ENCODE results near the gene CMSS1.
A peak's percentile ranks its signal among the peaks of the same experiment; 100 is the strongest.

Gene CMSS1

DNA sequence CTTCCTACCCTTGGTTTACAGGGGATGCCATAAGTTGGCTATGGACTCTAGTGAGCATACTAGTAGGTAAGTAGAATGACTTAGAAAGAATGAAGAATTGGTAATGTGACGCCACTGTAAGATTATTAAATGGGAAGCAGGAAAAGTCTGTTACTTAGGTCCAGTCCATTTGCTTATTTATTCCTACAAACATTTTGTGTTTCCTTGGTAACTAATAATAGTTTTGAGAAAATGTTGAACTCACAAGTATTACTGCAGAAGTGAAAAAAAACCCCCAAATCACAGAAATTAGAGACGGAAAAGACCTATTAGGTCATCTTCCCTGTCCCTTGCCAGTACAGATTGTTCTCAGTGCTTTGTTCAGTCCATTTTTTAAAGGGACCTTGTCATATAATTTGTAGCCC lies 63.5 kb downstream of the CMSS1 start:
- DNase-seq (ENCODE audit: low spot score in 2 of 2) (no peak), ATAC-seq (ENCODE audit: low read depth) (no peak)
- H3K4me3 Mint-ChIP-seq: no peak overlapping the region
- no peak overlapping the region for H3K27ac Mint-ChIP-seq
- no peaks in the 10 kb centered on the region for H3K9me3 Mint-ChIP-seq
- peaks cover 3% of the 10 kb centered on the region for H3K36me3 Mint-ChIP-seq
- no peaks in the 10 kb centered on the region for H3K27me3 Mint-ChIP-seq
- H3K4me1 Mint-ChIP-seq: peaks cover 10% of the 10 kb centered on the region

DNA sequence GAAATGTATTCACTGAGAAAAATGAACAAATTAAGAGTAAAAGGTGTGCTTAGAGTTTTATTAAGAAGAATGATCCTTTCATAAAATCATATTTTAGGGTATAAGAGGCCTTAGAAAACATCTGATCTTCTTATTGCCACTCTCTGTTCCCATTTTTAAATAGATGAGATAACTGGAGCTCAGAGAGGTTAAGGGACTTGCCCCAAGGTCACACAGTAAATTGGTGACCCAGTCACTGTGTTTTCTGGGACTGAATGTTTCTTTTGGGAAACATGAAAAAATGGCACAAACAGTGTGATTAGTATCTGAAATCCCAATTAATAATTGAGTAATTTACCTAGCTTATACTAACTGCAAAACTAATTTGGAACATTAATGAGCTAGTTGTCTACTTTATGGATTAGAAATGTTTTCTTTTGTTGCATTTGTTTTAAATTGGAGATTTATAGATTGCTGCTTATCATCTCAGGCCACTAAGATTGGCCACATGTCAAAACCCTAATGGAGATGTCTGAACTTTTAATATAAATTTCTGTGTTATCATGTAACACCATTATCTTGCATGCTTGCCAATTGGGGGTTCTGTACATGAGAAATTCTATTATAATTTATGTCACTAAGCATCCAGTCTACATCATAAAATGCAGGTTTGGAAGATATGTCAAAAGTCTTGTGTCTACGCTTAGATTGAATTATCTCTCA lies 64.9 kb downstream of the CMSS1 start:
- peaks cover 5% of the 10 kb centered on the region for H3K4me1 Mint-ChIP-seq

DNA sequence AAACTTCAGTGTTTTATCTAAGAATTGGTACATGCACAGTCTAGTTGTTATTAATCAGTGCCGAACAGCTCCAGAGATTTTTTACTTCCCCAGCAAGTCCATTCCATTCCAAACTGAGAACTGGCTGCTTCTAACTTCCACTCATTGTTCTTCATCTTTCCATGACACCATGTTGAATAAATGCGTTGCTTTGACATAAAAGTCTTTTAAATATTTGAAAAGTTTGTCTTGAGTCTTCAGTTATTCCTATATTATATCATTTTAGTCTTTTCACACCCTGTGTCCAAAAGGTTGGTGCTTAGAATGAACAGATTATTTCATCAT lies 65.4 kb downstream of the CMSS1 start:
- Mint-ChIP-seq H3K4me1 (peaks cover 4% of the 10 kb centered on the region), H3K36me3 (peaks cover 4% of the 10 kb centered on the region), H3K27me3 (no peaks in the 10 kb centered on the region), H3K9me3 (no peaks in the 10 kb centered on the region), H3K4me3 (no peak overlapping the region), H3K27ac (no peak overlapping the region)
- no peak for ATAC-seq (ENCODE audit: low read depth)
- no peak for DNase-seq (ENCODE audit: low spot score in 2 of 2)

More for the DNA sequence above, 64.9 kb downstream of the CMSS1 start:
- Mint-ChIP-seq H3K36me3 (peaks cover 4% of the 10 kb centered on the region), H3K9me3 (no peaks in the 10 kb centered on the region), H3K27ac (no peak overlapping the region), H3K27me3 (no peaks in the 10 kb centered on the region), H3K4me3 (no peak overlapping the region)
- ATAC-seq (ENCODE audit: low read depth) (no peak), DNase-seq (ENCODE audit: low spot score in 2 of 2) (no peak)

DNA sequence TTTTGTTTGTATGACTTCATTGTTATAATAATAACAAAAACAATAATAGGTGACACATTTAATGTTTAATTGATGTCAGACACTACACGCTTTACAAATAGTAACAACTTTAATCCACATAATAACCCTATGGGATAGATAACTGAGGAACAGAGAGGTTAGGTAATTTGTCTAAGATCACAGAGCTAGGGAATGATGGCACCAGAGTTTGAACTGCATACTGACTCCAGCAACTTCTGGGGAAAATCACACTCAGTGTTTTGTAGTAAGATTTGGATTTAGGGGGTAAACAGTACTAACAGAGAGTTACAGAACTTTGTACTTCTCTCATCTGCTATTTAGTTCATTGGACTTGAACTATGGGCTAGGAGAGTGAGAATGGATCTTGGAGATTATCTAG lies 66.0 kb downstream of the CMSS1 start:
- H3K9me3 Mint-ChIP-seq: no peaks in the 10 kb centered on the region
- H3K36me3 Mint-ChIP-seq: peaks cover 4% of the 10 kb centered on the region
- H3K4me1 Mint-ChIP-seq: peaks cover 2% of the 10 kb centered on the region
- H3K27ac Mint-ChIP-seq: no peak overlapping the region
- DNase-seq (ENCODE audit: low spot score in 2 of 2) (no peak), ATAC-seq (ENCODE audit: low read depth) (no peak)
- no peak overlapping the region for H3K4me3 Mint-ChIP-seq
- H3K27me3 Mint-ChIP-seq: no peaks in the 10 kb centered on the region

DNA sequence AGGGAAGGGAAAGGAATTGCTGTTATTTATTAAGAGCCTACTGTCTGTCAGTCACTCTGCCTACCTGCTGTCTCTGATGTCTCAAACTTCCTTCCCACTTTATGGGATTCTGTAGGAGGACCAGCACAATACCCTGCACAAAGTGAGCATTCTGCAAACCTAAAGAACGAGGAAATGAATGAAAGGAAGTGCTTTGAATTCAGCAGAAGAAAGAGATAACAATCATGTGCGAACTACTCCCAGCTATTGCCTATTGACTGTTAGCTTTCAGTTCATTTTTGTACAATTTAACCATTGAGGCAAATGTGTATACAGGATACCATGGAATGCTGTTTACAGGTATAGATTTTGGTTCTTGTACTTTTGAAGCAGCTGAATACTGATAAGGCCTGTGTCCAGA lies 66.8 kb downstream of the CMSS1 start:
- ATAC-seq (ENCODE audit: low read depth): no peak
- no peak for DNase-seq (ENCODE audit: low spot score in 2 of 2)
- no peak overlapping the region for H3K4me3 Mint-ChIP-seq
- no peaks in the 10 kb centered on the region for H3K27me3 Mint-ChIP-seq
- peaks cover 4% of the 10 kb centered on the region for H3K36me3 Mint-ChIP-seq
- H3K9me3 Mint-ChIP-seq: no peaks in the 10 kb centered on the region
- no peak overlapping the region for H3K27ac Mint-ChIP-seq
- H3K4me1 Mint-ChIP-seq: peaks cover 2% of the 10 kb centered on the region

DNA sequence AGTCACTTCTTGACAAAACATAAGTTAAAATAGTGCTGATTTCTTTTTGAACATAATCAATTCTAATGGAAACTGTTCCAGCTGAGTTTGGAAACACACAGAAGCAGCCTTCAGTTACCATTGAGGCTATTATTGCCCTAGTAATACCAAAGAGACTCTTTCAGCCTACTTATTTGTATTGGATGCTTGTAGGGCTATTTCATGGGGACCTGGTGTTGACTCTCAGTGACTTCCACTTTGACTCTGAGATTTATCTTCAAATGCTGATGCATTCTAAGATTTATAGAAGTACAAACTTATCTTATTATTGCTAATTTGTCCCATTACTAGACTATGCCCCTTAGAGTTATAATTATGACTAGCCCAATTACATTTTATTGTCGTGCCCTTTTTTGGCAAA lies 67.4 kb downstream of the CMSS1 start:
- no peak for ATAC-seq (ENCODE audit: low read depth)

DNA sequence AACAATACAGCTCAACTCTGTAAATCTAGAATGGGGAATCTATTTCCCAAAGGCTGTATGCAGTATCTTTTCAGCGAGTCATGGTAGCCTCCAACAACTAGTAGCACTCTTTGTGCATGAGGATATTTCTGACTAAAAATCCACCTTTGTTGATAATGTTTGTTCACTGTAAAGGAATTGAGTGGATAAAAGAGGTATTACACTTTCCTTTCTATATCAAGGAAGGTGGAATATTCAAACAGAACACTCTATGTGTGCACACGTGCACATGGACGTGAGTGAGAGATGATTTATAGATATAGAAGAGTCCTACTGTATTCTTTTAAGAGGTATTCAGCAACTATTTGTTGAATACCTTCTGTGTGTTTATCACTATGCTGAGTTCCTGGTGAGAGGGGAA lies 68.2 kb downstream of the CMSS1 start:
- no peak for DNase-seq (ENCODE audit: low spot score in 2 of 2)
- Mint-ChIP-seq H3K4me3 (no peak overlapping the region), H3K9me3 (peaks cover 2% of the 10 kb centered on the region), H3K27me3 (no peaks in the 10 kb centered on the region), H3K36me3 (peaks cover 8% of the 10 kb centered on the region), H3K27ac (no peak overlapping the region), H3K4me1 (peaks cover 2% of the 10 kb centered on the region)
- ATAC-seq (ENCODE audit: low read depth): no peak

More for the DNA sequence above, 67.4 kb downstream of the CMSS1 start:
- DNase-seq (ENCODE audit: low spot score in 2 of 2): no peak
- H3K4me1 Mint-ChIP-seq: peaks cover 2% of the 10 kb centered on the region
- H3K27me3 Mint-ChIP-seq: no peaks in the 10 kb centered on the region
- H3K36me3 Mint-ChIP-seq: peaks cover 8% of the 10 kb centered on the region
- H3K9me3 Mint-ChIP-seq: peaks cover 2% of the 10 kb centered on the region
- no peak overlapping the region for H3K27ac Mint-ChIP-seq
- no peak overlapping the region for H3K4me3 Mint-ChIP-seq

DNA sequence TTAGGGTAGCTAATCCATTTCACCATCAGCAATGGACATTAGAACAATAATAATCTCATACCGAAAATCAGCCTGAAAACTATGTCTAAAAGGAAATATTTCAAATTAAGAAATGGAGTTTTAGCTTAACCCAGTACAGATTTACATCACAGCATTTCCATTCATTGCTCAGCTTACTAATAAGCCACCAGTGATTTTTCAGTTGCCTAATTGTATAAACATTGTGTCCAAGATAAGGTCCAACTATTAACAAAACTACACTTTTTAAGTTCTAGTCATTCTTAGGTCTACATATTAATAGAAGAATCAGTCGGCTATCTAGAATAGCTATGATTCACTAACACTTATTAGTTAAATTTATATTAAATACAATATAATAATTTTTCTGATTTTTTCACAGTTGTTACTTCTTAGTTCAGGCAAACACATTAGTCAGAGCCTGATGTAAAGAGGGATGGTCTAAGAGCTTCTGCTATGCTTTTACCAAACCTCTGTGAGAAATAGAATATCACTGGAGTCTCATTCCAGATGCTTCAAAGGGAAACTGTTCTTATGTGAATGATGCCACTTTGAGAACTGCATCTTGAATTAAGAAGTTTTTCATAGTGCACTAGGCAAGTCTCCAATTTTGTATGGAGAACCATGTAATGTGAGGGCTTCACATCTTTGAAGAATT lies 74.1 kb downstream of the CMSS1 start:
- Mint-ChIP-seq H3K27me3 (no peaks in the 10 kb centered on the region), H3K36me3 (peaks cover 5% of the 10 kb centered on the region), H3K27ac (no peak overlapping the region), H3K4me1 (peaks cover 18% of the 10 kb centered on the region), H3K4me3 (no peak overlapping the region), H3K9me3 (peaks cover 2% of the 10 kb centered on the region)
- DNase-seq (ENCODE audit: low spot score in 2 of 2): no peak
- ATAC-seq (ENCODE audit: low read depth): no peak

DNA sequence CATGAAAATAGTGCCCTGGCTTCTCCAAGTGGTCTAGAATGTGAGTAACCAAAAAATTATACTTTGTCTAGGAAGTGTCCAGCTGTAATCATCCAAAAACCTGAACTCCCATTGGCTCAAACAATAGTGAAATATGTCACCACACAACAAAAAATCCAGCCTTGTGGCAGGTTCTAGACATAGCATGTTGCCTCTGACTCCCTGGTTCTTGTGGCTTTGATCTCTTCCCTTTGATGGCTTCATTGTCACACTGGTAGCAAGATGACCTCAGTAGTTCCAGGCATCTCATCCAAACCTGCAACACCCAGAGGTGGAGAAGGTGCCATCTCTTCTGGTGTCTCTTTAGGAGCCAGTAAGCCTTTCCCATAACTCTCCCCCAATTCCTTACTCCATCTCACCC lies 74.7 kb downstream of the CMSS1 start:
- no peak for ATAC-seq (ENCODE audit: low read depth)
- peaks cover 5% of the 10 kb centered on the region for H3K36me3 Mint-ChIP-seq
- H3K4me1 Mint-ChIP-seq: peaks cover 18% of the 10 kb centered on the region
- no peaks in the 10 kb centered on the region for H3K27me3 Mint-ChIP-seq
- H3K4me3 Mint-ChIP-seq: no peak overlapping the region
- H3K27ac Mint-ChIP-seq: no peak overlapping the region
- DNase-seq (ENCODE audit: low spot score in 2 of 2): no peak
- peaks cover 2% of the 10 kb centered on the region for H3K9me3 Mint-ChIP-seq

DNA sequence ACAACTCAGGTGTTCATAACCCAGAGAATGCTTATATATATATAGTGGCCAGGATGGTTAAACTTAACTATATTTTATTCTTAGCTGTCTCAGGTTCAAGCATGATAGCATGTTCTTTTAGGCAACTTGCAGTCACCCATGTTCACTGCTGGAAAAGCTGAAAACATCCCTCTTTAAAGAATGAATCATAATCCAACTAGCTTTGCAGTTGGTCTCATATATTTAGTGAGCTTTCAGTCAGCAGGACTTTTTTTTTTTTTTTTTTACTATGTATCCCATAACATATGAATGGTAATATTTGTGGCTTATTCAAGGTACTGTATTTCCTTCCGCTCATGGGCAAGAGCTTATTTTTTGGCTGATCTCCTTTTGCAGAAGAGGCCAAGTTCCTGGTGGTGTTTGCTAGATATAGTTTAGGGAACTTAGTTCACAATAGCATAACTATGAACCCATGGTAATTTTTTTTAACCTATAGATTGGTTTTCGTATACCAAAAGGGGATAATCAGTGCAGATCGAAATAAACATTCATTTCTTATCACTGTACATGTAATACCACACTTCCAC lies 77.6 kb downstream of the CMSS1 start:
- no peak overlapping the region for H3K4me3 Mint-ChIP-seq
- peak; percentile 43 for ATAC-seq (ENCODE audit: low read depth)
- H3K4me1 Mint-ChIP-seq: peaks cover 18% of the 10 kb centered on the region
- DNase-seq (ENCODE audit: low spot score in 2 of 2): no peak
- peaks cover 1% of the 10 kb centered on the region for H3K36me3 Mint-ChIP-seq
- H3K27ac Mint-ChIP-seq: peak overlapping the region; percentile 33
- no peaks in the 10 kb centered on the region for H3K27me3 Mint-ChIP-seq
- no peaks in the 10 kb centered on the region for H3K9me3 Mint-ChIP-seq

DNA sequence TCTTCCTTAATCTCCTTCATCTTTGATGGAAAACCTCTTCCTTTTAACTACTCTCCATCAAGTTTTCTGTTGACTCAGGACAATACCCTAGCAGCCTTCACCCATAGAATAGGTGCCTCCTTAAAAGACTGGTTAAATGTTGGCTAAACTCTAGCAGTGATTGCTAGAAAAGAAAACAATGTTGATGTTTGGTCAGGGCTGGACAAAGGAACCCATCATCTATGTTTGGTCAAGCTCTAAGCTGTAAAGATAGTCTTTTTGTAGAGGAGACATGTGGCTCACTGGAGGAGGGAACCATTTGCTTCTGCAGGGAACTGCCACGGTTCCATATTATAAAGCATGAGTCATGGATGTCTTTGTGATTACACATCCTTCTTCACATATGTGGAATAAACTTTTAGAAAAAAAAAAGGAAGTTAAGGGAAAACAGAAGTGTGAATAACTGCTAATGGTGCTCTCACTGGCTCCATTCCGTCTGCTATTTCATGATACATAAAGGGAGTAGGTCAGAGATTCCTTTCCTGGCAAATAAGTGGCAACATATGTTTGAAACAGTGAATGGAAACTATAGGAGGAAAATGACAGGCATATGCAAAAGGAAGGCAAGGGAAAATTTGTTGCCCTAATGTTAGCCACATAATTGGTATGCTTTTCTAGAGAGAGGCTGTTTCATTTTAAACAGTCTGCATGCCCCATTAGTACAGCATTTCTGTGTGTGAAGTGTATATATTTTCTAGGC lies 78.2 kb downstream of the CMSS1 start:
- DNase-seq (ENCODE audit: low spot score in 2 of 2) (no peak), ATAC-seq (ENCODE audit: low read depth) (peak; percentile 31)
- H3K36me3 Mint-ChIP-seq: peaks cover 1% of the 10 kb centered on the region
- no peaks in the 10 kb centered on the region for H3K9me3 Mint-ChIP-seq
- peak overlapping the region; percentile 33 for H3K27ac Mint-ChIP-seq
- H3K4me3 Mint-ChIP-seq: peak overlapping the region; percentile 9
- H3K4me1 Mint-ChIP-seq: peaks cover 18% of the 10 kb centered on the region
- H3K27me3 Mint-ChIP-seq: no peaks in the 10 kb centered on the region

DNA sequence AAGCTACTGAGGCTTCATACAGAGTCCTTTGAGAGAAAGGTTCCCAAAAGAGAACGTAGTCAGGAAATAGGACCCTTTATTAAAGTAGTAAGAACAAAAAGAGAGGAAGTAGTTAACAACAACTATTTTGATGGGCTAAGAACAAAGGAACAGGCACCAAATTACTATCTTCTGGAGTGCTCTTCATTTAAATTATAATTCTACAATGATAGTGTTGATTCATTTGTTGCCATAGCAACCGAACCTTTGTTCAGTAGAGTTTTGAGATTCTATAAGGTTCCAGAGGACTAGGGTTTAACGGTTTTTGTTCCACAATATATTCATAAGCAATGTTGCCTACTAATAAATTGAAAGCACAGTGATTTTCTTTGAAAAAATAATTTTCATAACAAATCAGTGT lies 78.8 kb downstream of the CMSS1 start:
- no peaks in the 10 kb centered on the region for H3K9me3 Mint-ChIP-seq
- no peak for DNase-seq (ENCODE audit: low spot score in 2 of 2)
- no peak for ATAC-seq (ENCODE audit: low read depth)
- peaks cover 18% of the 10 kb centered on the region for H3K4me1 Mint-ChIP-seq
- H3K4me3 Mint-ChIP-seq: no peak overlapping the region
- peaks cover 1% of the 10 kb centered on the region for H3K36me3 Mint-ChIP-seq
- no peaks in the 10 kb centered on the region for H3K27me3 Mint-ChIP-seq
- peak overlapping the region; percentile 33 for H3K27ac Mint-ChIP-seq

DNA sequence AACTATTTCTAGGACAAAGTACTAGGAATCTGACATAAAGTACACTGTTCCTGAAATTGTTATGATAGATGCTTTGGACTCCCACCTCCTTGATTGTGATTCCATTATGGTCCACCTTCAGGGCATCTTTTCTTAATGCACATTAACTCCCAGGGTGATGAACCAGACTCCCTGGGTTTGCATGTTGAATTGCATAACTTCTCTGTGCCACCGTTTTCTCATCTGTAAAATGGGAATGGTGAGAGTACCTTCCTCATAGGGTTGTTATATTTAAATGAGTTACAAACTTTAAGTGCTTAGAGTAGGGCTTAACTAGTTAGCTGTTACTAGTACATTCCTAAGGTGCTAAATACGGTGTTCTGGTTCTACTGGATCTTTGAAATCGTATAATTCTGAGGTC lies 81.9 kb downstream of the CMSS1 start:
- ATAC-seq (ENCODE audit: low read depth) (no peak), DNase-seq (ENCODE audit: low spot score in 2 of 2) (no peak)
- no peak overlapping the region for H3K4me3 Mint-ChIP-seq
- peaks cover under 1% of the 10 kb centered on the region for H3K36me3 Mint-ChIP-seq
- peaks cover 15% of the 10 kb centered on the region for H3K4me1 Mint-ChIP-seq
- no peak overlapping the region for H3K27ac Mint-ChIP-seq
- no peaks in the 10 kb centered on the region for H3K27me3 Mint-ChIP-seq
- H3K9me3 Mint-ChIP-seq: no peaks in the 10 kb centered on the region

DNA sequence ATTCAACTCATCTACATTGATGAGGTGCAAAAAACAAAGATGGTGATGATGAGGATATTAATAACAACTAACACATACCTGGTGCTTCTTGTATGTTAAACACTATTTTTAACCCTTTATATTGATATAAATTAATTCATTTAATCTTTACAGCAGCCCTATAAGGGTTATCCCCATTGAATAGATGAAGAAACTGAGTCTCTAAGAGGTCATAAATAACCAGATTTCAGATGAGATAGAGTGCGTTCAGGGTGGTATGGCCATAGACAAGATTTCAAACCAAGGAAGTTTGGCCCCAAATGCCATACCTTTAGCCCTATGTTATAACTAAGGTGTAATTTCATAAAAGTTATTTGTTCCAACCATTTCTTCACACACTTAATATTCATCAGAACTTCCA lies 82.6 kb downstream of the CMSS1 start:
- Mint-ChIP-seq H3K4me3 (no peak overlapping the region), H3K36me3 (peaks cover 2% of the 10 kb centered on the region)

More for the DNA sequence above, 82.6 kb downstream of the CMSS1 start:
- no peaks in the 10 kb centered on the region for H3K9me3 Mint-ChIP-seq
- DNase-seq (ENCODE audit: low spot score in 2 of 2) (no peak), ATAC-seq (ENCODE audit: low read depth) (no peak)
- H3K27me3 Mint-ChIP-seq: no peaks in the 10 kb centered on the region
- H3K4me1 Mint-ChIP-seq: peaks cover 19% of the 10 kb centered on the region
- no peak overlapping the region for H3K27ac Mint-ChIP-seq

Data from memory B cell (primary cell).